GM04504 (cell line): ENCODE measurements around the gene ARSA.
"Not testable (repeated sequence)": the region's sequence is repeated elsewhere in the genome, so short reads cannot be mapped to it uniquely, and the experiment has no call there.

Experiments used
- DNase-seq: peaks from one replicate; pipeline ENCODE4 v3.0.0-alpha.2; 2012; ENCODE audit warnings: low read depth

The ARSA gene

GRCh38 chr22:50627642-50628542 lies at the start of gene ARSA:
Gene ARSA, minus strand, starts transcription at chr22:50628152. Its CDS starts 373 bp downstream, at chr22:50627779.
- DNase-seq: peak; percentile 69

GRCh38 chr22:50676661-50677492 lies 48.9 kb upstream of the ARSA start:
- no peak for DNase-seq

GRCh38 chr22:50676180-50676636 lies 48.3 kb upstream of the ARSA start:
- no peak for DNase-seq

- no peak for DNase-seq
These were observed 47.7 kb upstream of the ARSA start for GRCh38 chr22:50675553-50676179.

- DNase-seq: no peak
These were observed 46.9 kb upstream of the ARSA start for GRCh38 chr22:50674606-50675552.

- no peak for DNase-seq
These were observed 46.2 kb upstream of the ARSA start for GRCh38 chr22:50674130-50674500.

- DNase-seq: no peak
These were observed 45.5 kb upstream of the ARSA start for GRCh38 chr22:50673231-50674129.

- DNase-seq: no peak
These were observed 44.7 kb upstream of the ARSA start, which contains the start of gene SHANK3 for GRCh38 chr22:50672471-50673230. Gene SHANK3, plus strand, starts transcription at chr22:50672823.

GRCh38 chr22:50672041-50672440 lies 44.1 kb upstream of the ARSA start:
- DNase-seq: no peak

- DNase-seq: no peak
These were observed 43.7 kb upstream of the ARSA start for GRCh38 chr22:50671641-50672040.

- DNase-seq: no peak
These were observed 43.1 kb upstream of the ARSA start for GRCh38 chr22:50670914-50671538.

GRCh38 chr22:50670513-50670912 lies 42.6 kb upstream of the ARSA start:
- DNase-seq: no peak

GRCh38 chr22:50665738-50666137 lies 37.8 kb upstream of the ARSA start:
- DNase-seq: no peak

- no peak for DNase-seq
These were observed 37.3 kb upstream of the ARSA start for GRCh38 chr22:50665212-50665611.

- DNase-seq: no peak
These were observed 32.4 kb upstream of the ARSA start for GRCh38 chr22:50660306-50660705.

GRCh38 chr22:50659711-50660110 lies 31.8 kb upstream of the ARSA start:
- DNase-seq: not testable (repeated sequence)

- DNase-seq: no peak
These were observed 30.0 kb upstream of the ARSA start for GRCh38 chr22:50657925-50658324.

- peak; percentile 17 for DNase-seq
These were observed 28.4 kb upstream of the ARSA start for GRCh38 chr22:50656122-50657070.
